Stimulated activated CD4-positive, alpha-beta T cell treated with anti-CD3 and anti-CD28 coated beads, TNF-alpha, amount 100 ng/mL, for 24 hours (primary cell): ENCODE measurements around the gene DDX18.
"Not testable (repeated sequence)": the region's sequence is repeated elsewhere in the genome, so short reads cannot be mapped to it uniquely, and the experiment has no call there.

Source experiments
- DNase-seq, 3 experiments: peaks; one replicate each; pipeline ENCODE4 v3.0.0-alpha.2; 2020; ENCODE audit warnings: low read depth in 3 of 3

The DDX18 gene

GRCh38 chr2:117814417-117815264, at the start of gene DDX18:
Gene DDX18 (plus strand): TSS chr2:117814691. CDS start chr2:117814778, 87 bp downstream.
- DNase-seq, result peak; percentile 94 to 97 (median 95)

DNA sequence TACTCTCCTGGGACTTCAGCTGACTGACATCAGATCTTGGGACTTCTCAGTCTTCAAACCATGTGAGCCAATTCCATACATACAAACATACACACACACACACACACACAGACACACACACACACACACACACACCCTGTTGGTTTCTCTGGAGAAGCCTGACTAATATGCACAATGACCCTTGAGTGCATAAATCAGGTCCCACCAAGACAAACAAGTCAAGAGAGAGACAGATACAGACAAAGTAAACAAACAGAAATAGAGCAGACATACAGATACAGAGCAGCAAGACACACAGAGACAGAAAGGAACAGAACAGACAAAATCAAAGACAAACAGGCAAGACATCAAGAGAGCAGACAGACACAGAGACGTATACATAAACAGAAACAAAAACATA, 43.8 kb upstream of the DDX18 start:
- no peak for DNase-seq

DNA sequence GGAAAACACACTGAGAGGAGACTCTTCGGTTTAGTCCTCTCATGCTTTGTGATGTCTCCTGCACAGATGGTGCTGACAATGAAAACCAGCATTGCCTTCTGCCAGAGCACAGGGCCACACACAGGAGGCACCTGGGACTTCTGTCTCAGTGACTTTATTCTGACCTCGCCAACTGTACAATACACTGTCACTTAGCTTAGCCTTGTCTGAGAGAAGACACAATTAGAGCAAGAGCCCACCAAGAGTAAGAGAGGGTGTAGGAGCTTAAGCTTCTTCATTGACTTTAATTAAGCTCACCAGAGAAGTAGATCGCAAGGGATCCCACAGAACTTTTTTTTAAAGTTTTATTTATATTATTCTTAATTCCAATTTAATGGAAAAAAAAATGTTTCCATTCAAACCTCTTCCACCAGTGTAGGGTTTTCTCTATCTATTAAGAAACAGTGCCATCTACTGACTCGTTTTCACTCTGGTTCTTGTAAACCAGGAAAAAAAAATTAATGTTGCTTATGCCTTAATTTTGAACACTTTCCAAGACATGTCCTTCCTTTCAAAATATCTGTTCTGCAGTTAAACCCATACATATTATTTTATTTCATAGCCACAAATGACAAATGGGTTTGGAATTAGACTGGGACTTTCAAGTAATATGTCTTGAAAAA, 42.4 kb upstream of the DDX18 start:
- no peak for DNase-seq

DNA sequence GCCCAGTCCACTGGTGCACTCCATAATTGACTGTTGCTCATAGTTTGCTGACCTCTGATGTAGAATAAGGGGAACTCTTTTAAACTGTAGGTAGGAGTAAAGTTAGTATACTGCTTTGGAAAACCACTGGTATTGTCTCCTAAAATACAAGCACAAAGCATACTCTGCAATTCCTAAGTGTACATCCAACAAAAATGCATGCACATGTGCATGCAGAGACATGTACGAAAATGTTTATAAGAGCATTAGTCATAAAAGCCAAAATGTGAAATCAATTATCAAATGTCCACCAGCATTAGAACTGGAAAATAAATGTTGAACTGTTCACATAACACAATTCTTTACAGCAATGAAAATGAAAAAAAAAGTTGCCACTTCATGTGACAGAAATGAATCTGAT, 39.8 kb upstream of the DDX18 start:
- no peak for DNase-seq

- DNase-seq, result no peak
Measured at GRCh38 chr2:117775703-117776219, 38.7 kb upstream of the DDX18 start.

- DNase-seq, result no peak
Measured at GRCh38 chr2:117776888-117777287, 37.6 kb upstream of the DDX18 start.

- peak in 1 of 3 experiments; percentile 2 for DNase-seq
Measured at GRCh38 chr2:117785740-117786139, 28.8 kb upstream of the DDX18 start.

GRCh38 chr2:117786520-117786919, 28.0 kb upstream of the DDX18 start:
- no peak for DNase-seq

GRCh38 chr2:117789505-117789904, 25.0 kb upstream of the DDX18 start:
- DNase-seq, result no peak

- no peak for DNase-seq
Measured at GRCh38 chr2:117794668-117795067, 19.8 kb upstream of the DDX18 start.

DNA sequence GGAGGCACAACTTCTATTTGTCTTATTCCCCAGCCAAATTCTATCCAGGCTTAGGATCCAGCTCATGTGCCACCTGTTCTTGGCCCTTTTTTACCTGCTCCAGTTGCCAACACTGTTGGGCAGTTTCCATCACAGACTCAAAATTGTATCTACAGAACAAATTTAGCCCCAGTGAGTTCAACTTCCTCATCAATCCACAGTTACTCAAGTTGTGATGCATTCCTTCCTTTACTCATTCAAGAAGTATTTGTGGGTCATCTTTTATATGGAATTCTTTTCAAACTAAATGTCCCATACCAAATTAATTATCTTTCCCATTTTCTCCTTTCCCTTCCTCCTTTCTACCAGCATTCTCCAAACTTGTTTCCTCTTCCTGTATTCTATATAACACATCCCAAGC, 12.7 kb upstream of the DDX18 start:
- DNase-seq, result no peak

DNA sequence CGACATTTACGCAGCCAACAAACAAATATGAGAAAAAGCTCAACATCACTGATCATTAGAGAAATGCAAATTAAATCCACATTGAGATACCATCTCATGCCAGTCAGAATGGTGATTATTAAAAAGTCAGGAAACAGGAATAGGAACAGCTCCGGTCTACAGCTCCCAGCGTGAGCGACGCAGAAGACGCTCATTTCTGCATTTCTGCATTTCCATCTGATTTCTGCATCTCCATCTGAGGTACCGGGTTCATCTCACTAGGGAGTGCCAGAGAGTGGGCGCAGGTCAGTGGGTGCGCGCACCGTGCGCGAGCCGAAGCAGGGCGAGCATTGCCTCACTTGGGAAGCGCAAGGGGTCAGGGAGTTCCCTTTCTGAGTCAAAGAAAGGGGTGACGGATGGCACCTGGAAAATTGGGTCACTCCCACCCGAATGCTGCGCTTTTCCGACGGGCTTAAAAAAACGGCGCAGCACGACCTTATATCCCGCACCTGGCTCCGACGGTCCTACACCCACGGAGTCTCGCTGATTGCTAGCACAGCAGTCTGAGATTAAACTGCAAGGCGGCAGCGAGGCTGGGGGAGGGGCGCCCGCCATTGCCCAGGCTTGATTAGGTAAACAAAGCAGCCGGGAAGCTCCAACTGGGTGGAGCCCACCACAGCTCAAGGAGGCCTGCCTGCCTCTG, 10.7 kb upstream of the DDX18 start:
- DNase-seq, result not testable (repeated sequence)

DNA sequence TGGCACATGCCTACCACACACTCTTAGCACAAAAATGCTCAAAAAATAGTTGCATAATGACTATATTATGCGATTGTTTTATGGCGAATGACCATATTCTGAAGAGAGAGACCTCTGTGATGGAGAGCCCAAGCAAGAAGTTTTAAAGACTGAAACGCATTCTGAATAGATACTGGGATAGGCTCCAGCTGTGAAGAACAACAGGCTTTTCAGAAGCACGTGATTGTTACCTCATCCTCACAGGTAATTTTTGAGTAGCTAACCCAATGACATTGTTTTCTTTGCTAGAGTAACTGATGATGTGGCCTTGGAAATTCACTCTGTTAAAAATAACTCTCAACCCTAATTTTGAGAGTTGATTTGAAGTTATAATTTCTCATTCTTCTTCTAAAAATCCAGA, 2.0 kb upstream of the DDX18 start:
- DNase-seq, result no peak

DNA sequence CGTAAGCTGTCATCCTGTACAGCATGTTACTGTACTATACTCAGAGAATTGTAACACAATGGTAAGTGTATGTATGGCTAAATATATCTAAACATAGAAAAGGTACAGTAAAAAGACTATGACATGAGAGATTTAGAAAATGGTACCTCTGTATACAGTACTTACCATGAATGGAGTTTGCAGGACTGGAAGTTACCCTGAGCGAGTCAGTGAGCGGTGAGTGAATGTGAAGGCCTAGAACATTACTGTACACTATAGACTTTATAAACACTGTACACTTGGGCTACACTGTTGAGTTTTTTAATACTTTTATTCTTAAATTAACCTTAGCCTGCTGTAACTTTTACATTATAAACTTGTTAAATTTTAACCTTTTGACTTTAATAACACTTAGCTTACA, 1.5 kb downstream of the DDX18 start:
- DNase-seq, result no peak

GRCh38 chr2:117818921-117819320, 4.4 kb downstream of the DDX18 start:
- DNase-seq, result no peak

GRCh38 chr2:117820444-117820843, 6.0 kb downstream of the DDX18 start:
- DNase-seq, result no peak

DNA sequence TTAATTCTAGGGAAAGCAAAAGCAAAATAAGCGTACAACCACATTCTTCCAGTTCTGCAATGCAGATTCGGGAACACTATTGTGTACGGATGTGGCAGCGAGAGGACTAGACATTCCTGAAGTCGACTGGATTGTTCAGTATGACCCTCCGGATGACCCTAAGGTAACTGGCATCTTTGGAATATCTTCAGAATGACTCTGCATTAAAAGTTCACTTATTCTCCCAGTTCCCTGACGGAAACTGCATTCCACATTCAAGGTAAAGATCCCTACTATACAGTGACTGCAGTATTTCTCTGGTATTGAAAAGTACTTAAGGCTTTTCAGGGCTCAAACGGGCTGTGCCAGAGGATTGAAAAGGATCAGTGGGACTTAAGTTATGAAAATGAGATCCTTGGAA, 10.9 kb downstream of the DDX18 start:
- no peak for DNase-seq

DNA sequence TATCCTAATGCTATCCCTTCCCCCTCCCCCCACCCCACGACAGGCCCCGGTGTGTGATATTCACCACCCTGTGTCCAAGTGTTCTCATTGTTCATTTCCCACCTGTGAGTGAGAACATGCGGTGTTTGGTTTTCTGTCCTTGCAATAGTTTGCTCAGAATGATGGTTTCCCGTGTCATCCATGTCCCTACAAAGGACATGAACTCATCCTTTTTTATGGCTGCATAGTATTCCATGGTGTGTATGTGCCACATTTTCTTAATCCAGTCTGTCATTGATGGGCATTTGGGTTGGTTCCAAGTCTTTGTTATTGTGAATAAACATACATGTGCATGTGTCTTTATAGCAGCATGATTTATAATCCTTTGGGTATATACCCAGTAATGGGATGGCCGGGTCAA, 13.0 kb downstream of the DDX18 start:
- not testable (repeated sequence) for DNase-seq

- no peak for DNase-seq
Measured at GRCh38 chr2:117828870-117829269, 14.4 kb downstream of the DDX18 start.

DNA sequence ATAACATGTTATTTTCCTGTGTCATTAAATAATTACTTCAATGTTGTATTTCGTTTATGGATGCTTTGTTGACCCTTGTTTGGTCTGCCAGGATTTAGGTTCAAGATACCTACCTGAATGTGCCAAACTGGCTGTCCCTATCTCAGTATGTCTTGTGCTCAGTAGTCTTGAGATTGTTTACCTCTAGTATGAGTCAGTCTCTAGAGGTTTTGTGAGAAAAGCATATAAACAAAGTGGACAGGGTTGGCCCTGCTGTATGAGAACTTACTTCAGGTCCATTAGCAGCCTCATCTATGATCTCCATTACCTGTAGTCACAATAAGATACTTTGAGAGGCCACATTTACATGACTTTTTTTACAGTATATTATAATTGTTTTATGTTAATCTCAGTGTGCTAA, 17.8 kb downstream of the DDX18 start:
- DNase-seq, result no peak

DNA sequence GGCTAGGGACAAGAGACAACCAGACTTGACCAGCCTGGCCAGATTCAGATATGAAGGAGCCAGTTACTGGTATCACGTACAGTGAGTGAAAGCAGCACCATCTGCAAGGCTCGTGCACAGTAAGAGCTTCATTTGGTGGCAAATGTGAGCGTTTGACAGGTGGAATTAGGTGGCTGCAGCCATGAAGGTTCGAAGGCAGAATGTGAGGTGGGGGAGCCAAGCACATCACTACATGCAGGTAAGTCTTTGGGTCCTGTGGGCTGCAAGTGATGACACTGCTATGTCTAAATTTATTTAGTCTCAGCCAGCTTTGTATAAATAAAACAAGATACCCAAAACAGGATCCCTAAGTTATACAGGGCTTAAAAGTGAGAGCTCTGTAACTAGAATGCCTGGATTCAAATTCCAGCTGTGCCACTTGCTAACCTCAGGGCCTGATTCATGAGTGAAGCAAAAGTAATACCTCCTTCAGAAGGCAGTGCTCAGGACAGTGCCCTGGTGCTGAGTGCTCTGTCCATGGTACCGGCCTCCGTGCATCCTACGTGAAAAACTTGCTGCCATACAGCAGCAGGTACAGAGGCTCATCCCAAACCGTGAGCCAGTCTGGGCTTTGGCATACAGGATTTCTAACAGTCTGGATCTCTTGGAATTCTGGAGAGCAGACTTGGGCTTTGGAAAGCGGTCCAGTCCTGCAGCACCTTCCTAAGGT, 18.6 kb downstream of the DDX18 start:
- no peak for DNase-seq

DNA sequence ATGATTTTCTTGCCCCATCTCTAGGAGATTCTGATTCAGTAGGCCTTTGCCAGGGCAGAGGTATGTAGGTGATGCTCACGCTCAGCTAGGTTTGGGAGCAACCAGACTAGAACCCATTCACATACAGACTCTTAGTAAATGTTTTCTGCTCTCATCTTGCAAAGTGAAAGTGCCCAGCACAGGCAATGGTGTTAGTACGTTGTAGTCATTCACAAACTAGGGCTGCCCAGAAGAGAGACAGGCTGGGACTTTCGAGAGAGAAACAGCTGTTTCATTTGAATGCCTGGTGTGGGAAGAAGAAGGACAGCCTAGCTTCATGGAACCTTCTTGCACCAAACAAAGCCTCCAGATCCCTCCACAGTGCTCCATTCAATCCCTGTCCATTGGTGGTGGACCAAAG, 19.4 kb downstream of the DDX18 start:
- DNase-seq, result no peak
